Measurements from ENCODE around the gene ARRDC2.

ARRDC2 gene

GRCh38 chr19:18058208-18059009 is 50.4 kb downstream of the ARRDC2 start:
- DNase-seq (ENCODE audit: low spot score): peak; percentile 71

GRCh38 chr19:18059297-18059696 is 51.3 kb downstream of the ARRDC2 start:
- no peak for DNase-seq (ENCODE audit: low spot score)

- DNase-seq (ENCODE audit: low spot score): no peak
Measured at GRCh38 chr19:18059902-18060301, 51.9 kb downstream of the ARRDC2 start.

- DNase-seq (ENCODE audit: low spot score): no peak
Measured at GRCh38 chr19:18060472-18060871, 52.5 kb downstream of the ARRDC2 start.

- no peak for DNase-seq (ENCODE audit: low spot score)
Measured at GRCh38 chr19:18062028-18062427, 54.1 kb downstream of the ARRDC2 start.

GRCh38 chr19:18063463-18063862 is 55.5 kb downstream of the ARRDC2 start:
- DNase-seq (ENCODE audit: low spot score): no peak

Data from kidney tubule cell (primary cell).